WTC11 (cell line): ENCODE measurements around the gene HGS. TPM values are rescaled to one million over a fixed set of nuclear protein-coding genes. Genes with fewer than 3 reads are reported as not detected.

Experiments
- ATAC-seq: fragments of 200-7000 bp; cut with Tn5 transposase; 2 replicates; pipeline ENCODE4 v1.10.0; 2021; ENCODE audit warnings: mild to moderate bottlenecking, moderate library complexity
- CTCF ChIA-PET: fragments of 300-600 bp; sonication (Branson Sonifier 250); formaldehyde crosslinking; loops from one replicate; lab custom pipeline; 2021; ENCODE audit warnings: antibody characterized with exemption; lab: Charles Lee
- POLR2A ChIA-PET: fragments of 350-600 bp; sonication (Branson Sonifier 250); formaldehyde crosslinking; loops from one replicate; lab custom pipeline; 2021; ENCODE audit warnings: antibody characterized with exemption; lab: Charles Lee
- DNase-seq: peaks from one replicate; pipeline ENCODE4 v3.0.0; 2021; ENCODE audit warnings: low spot score
- H3K27ac Mint-ChIP-seq: 2 replicates; pipeline ENCODE4 v1.8.0; 2021; ENCODE audit warnings: mixed read lengths
- H3K27me3 Mint-ChIP-seq: 2 replicates; pipeline ENCODE4 v1.8.0; 2021; ENCODE audit warnings: low read depth, mild to moderate bottlenecking, moderate library complexity, mixed read lengths
- H3K36me3 Mint-ChIP-seq: 2 replicates; pipeline ENCODE4 v1.8.0; 2021; ENCODE audit warnings: mixed read lengths
- H3K4me1 Mint-ChIP-seq: 2 replicates; pipeline ENCODE4 v1.8.0; 2022; ENCODE audit warnings: mixed read lengths
- H3K4me3 Mint-ChIP-seq: 2 replicates; pipeline ENCODE4 v1.8.0; 2021; ENCODE audit warnings: mild to moderate bottlenecking, moderate library complexity, mixed read lengths
- H3K9me3 Mint-ChIP-seq: 2 replicates; pipeline ENCODE4 v1.8.0; 2021; ENCODE audit warnings: mixed read lengths
- CREB1 ChIP-seq: sonication (generic); formaldehyde crosslinking; IDR thresholded peaks from 2 replicates; pipeline ENCODE4 v1.8.0; 2023; ENCODE audit warnings: mild to moderate bottlenecking, missing genetic modification reagents
- ESRRA ChIP-seq: sonication (generic); formaldehyde crosslinking; IDR thresholded peaks from 2 replicates; pipeline ENCODE4 v1.8.1; 2022; ENCODE audit warnings: mild to moderate bottlenecking, missing genetic modification reagents, borderline replicate concordance
- MAX ChIP-seq: sonication (generic); formaldehyde crosslinking; IDR thresholded peaks from 2 replicates; pipeline ENCODE4 v1.8.0; 2022; ENCODE audit warnings: mild to moderate bottlenecking, missing genetic modification reagents
- NFYB ChIP-seq: sonication (generic); formaldehyde crosslinking; conservative IDR thresholded peaks from 2 replicates; pipeline ENCODE4 v1.8.0; 2022; ENCODE audit warnings: low read depth, missing genetic modification reagents
- NR3C1 ChIP-seq: sonication (generic); formaldehyde crosslinking; conservative IDR thresholded peaks from 2 replicates; pipeline ENCODE4 v1.8.1; 2023; ENCODE audit warnings: low read depth, mild to moderate bottlenecking, missing genetic modification reagents
- RELA ChIP-seq: sonication (generic); formaldehyde crosslinking; IDR thresholded peaks from 2 replicates; pipeline ENCODE4 v1.8.1; 2022; ENCODE audit warnings: missing genetic modification reagents, mild to moderate bottlenecking, borderline replicate concordance
- SOX15 ChIP-seq: fragments of 250-450 bp; sonication (Bioruptor Pico); IDR thresholded peaks from 2 replicates; pipeline ENCODE4 v1.9.0; 2021; ENCODE audit warnings: mild to moderate bottlenecking
- TEAD4 ChIP-seq: sonication (generic); formaldehyde crosslinking; IDR thresholded peaks from 2 replicates; pipeline ENCODE4 v1.8.0; 2022; ENCODE audit warnings: mild to moderate bottlenecking, missing genetic modification reagents
- ZNF416 ChIP-seq: fragments of 250-450 bp; sonication (Bioruptor Pico); IDR thresholded peaks from 2 replicates; pipeline ENCODE4 v1.9.0; 2021; ENCODE audit warnings: mild to moderate bottlenecking, inconsistent platforms
- total RNA-seq: library from RNA; stranded (reverse); gene quantifications from 3 replicates; pipeline ENCODE4 v1.2.3, GENCODE V29; 2021
- TF ChIP-seq, protein P1 (sequence below): sonication (generic); formaldehyde crosslinking; IDR thresholded peaks from 2 replicates; pipeline ENCODE4 v1.8.1; 2023; ENCODE audit warnings: mild to moderate bottlenecking, missing genetic modification reagents, borderline replicate concordance
- TF ChIP-seq, protein P2 (sequence below): sonication (generic); formaldehyde crosslinking; IDR thresholded peaks from 2 replicates; pipeline ENCODE4 v1.8.0; 2023; ENCODE audit warnings: missing genetic modification reagents
- TF ChIP-seq, protein P3 (sequence below): sonication (generic); formaldehyde crosslinking; IDR thresholded peaks from 2 replicates; pipeline ENCODE4 v1.8.1; 2022; ENCODE audit warnings: mild to moderate bottlenecking, moderate library complexity, missing genetic modification reagents
- TF ChIP-seq, protein P4 (sequence below): fragments of 250-450 bp; sonication (Bioruptor Pico); IDR thresholded peaks from 2 replicates; pipeline ENCODE4 v1.9.0; 2021; ENCODE audit warnings: moderate library complexity, mild to moderate bottlenecking, inconsistent platforms, borderline replicate concordance
- TF ChIP-seq, protein P5 (sequence below): sonication (generic); formaldehyde crosslinking; IDR thresholded peaks from 2 replicates; pipeline ENCODE4 v1.8.1; 2023; ENCODE audit warnings: mild to moderate bottlenecking, missing genetic modification reagents, moderate library complexity
- TF ChIP-seq, protein P6 (sequence below): sonication (generic); formaldehyde crosslinking; IDR thresholded peaks from 2 replicates; pipeline ENCODE4 v1.8.1; 2022; ENCODE audit warnings: missing genetic modification reagents, borderline replicate concordance
- TF ChIP-seq, protein P7 (sequence below): sonication (generic); formaldehyde crosslinking; IDR thresholded peaks from 2 replicates; pipeline ENCODE4 v1.8.1; 2023; ENCODE audit warnings: mild to moderate bottlenecking, missing genetic modification reagents

Gene HGS
- total RNA-seq, 1 experiment from 2014 or later, result 113 TPM

- POLR2A ChIA-PET, result no interaction called here
- TF ChIP-seq, protein P1, sequence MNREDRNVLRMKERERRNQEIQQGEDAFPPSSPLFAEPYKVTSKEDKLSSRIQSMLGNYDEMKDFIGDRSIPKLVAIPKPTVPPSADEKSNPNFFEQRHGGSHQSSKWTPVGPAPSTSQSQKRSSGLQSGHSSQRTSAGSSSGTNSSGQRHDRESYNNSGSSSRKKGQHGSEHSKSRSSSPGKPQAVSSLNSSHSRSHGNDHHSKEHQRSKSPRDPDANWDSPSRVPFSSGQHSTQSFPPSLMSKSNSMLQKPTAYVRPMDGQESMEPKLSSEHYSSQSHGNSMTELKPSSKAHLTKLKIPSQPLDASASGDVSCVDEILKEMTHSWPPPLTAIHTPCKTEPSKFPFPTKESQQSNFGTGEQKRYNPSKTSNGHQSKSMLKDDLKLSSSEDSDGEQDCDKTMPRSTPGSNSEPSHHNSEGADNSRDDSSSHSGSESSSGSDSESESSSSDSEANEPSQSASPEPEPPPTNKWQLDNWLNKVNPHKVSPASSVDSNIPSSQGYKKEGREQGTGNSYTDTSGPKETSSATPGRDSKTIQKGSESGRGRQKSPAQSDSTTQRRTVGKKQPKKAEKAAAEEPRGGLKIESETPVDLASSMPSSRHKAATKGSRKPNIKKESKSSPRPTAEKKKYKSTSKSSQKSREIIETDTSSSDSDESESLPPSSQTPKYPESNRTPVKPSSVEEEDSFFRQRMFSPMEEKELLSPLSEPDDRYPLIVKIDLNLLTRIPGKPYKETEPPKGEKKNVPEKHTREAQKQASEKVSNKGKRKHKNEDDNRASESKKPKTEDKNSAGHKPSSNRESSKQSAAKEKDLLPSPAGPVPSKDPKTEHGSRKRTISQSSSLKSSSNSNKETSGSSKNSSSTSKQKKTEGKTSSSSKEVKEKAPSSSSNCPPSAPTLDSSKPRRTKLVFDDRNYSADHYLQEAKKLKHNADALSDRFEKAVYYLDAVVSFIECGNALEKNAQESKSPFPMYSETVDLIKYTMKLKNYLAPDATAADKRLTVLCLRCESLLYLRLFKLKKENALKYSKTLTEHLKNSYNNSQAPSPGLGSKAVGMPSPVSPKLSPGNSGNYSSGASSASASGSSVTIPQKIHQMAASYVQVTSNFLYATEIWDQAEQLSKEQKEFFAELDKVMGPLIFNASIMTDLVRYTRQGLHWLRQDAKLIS (CRISPR knock-in tag), result no peak
- TF ChIP-seq, protein P2, sequence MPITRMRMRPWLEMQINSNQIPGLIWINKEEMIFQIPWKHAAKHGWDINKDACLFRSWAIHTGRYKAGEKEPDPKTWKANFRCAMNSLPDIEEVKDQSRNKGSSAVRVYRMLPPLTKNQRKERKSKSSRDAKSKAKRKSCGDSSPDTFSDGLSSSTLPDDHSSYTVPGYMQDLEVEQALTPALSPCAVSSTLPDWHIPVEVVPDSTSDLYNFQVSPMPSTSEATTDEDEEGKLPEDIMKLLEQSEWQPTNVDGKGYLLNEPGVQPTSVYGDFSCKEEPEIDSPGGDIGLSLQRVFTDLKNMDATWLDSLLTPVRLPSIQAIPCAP (CRISPR knock-in tag), result no peak
- TF ChIP-seq, protein P3, sequence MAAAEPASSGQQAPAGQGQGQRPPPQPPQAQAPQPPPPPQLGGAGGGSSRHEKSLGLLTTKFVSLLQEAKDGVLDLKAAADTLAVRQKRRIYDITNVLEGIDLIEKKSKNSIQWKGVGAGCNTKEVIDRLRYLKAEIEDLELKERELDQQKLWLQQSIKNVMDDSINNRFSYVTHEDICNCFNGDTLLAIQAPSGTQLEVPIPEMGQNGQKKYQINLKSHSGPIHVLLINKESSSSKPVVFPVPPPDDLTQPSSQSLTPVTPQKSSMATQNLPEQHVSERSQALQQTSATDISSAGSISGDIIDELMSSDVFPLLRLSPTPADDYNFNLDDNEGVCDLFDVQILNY, result no peak
- TF ChIP-seq, protein P4, sequence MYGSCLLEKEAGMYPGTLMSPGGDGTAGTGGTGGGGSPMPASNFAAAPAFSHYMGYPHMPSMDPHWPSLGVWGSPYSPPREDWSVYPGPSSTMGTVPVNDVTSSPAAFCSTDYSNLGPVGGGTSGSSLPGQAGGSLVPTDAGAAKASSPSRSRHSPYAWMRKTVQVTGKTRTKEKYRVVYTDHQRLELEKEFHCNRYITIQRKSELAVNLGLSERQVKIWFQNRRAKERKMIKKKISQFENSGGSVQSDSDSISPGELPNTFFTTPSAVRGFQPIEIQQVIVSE (CRISPR knock-in tag), result no peak
- TF ChIP-seq MAX (CRISPR knock-in tag) (no peak), ZNF416 (CRISPR knock-in tag) (no peak), NR3C1 (CRISPR knock-in tag) (no peak), SOX15 (CRISPR knock-in tag) (no peak), TEAD4 (CRISPR knock-in tag) (no peak), ESRRA (no peak), RELA (CRISPR knock-in tag) (no peak), NFYB (CRISPR knock-in tag) (no peak), CREB1 (CRISPR knock-in tag) (no peak)
- TF ChIP-seq, protein P5, sequence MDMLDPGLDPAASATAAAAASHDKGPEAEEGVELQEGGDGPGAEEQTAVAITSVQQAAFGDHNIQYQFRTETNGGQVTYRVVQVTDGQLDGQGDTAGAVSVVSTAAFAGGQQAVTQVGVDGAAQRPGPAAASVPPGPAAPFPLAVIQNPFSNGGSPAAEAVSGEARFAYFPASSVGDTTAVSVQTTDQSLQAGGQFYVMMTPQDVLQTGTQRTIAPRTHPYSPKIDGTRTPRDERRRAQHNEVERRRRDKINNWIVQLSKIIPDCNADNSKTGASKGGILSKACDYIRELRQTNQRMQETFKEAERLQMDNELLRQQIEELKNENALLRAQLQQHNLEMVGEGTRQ (CRISPR knock-in tag), result no peak
- TF ChIP-seq, protein P6, sequence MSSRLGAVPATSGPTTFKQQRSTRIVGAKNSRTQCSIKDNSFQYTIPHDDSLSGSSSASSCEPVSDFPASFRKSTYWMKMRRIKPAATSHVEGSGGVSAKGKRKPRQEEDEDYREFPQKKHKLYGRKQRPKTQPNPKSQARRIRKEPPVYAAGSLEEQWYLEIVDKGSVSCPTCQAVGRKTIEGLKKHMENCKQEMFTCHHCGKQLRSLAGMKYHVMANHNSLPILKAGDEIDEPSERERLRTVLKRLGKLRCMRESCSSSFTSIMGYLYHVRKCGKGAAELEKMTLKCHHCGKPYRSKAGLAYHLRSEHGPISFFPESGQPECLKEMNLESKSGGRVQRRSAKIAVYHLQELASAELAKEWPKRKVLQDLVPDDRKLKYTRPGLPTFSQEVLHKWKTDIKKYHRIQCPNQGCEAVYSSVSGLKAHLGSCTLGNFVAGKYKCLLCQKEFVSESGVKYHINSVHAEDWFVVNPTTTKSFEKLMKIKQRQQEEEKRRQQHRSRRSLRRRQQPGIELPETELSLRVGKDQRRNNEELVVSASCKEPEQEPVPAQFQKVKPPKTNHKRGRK, result no peak
- TF ChIP-seq, protein P7, sequence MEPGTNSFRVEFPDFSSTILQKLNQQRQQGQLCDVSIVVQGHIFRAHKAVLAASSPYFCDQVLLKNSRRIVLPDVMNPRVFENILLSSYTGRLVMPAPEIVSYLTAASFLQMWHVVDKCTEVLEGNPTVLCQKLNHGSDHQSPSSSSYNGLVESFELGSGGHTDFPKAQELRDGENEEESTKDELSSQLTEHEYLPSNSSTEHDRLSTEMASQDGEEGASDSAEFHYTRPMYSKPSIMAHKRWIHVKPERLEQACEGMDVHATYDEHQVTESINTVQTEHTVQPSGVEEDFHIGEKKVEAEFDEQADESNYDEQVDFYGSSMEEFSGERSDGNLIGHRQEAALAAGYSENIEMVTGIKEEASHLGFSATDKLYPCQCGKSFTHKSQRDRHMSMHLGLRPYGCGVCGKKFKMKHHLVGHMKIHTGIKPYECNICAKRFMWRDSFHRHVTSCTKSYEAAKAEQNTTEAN (CRISPR knock-in tag), result no peak
- H3K9me3 Mint-ChIP-seq, result no peaks in the 10 kb centered on the region
- DNase-seq (no peak), ATAC-seq (no peak)
- no peak overlapping the region for H3K27ac Mint-ChIP-seq
- H3K4me3 Mint-ChIP-seq, result no peak overlapping the region
- CTCF ChIA-PET, result interaction anchor here (0.8 kb wide), 1 partner anchor 280 kb away, joined by 4 read pairs; no protein-coding TSS in a partner anchor
- no peaks in the 10 kb centered on the region for H3K27me3 Mint-ChIP-seq
- H3K4me1 Mint-ChIP-seq, result peaks cover 3% of the 10 kb centered on the region; the same call in 1 of the 2 replicates
- no peaks in the 10 kb centered on the region for H3K36me3 Mint-ChIP-seq
Observed at GRCh38 chr17:81740395-81740961, 56.7 kb downstream of the HGS start.
